GM13976 (cell line): ENCODE data around the gene RPL22L1.

Experiments used
- DNase-seq: peaks from one replicate; pipeline ENCODE4 v3.0.0; 2012; ENCODE audit warnings: low spot score
- CTCF ChIP-seq: IDR thresholded peaks from 2 replicates; pipeline ENCODE4 v1.5.1; 2012; ENCODE audit warnings: borderline replicate concordance, mild to moderate bottlenecking; ENCODE audit not compliant: insufficient read depth; ENCODE audit errors: extremely low read depth, missing control alignments, control extremely low read depth
- in situ Hi-C: fragments of 300-500 bp; cut with MboI; formaldehyde crosslinking; loops from one replicate; pipeline ENCODE4 v1.12.0; 2022; ENCODE audit warnings: low sequenced_read_pairs, mixed read lengths, inconsistent platforms; ENCODE audit not compliant: unreplicated experiment

Gene RPL22L1

GRCh38 chr3:170844377-170844776, 25.6 kb downstream of the RPL22L1 start:
- DNase-seq: no peak
- in situ Hi-C loops: no loop called here
- TF ChIP-seq CTCF: no peak

GRCh38 chr3:170840291-170840859, 29.6 kb downstream of the RPL22L1 start:
- no peak for DNase-seq
- in situ Hi-C loops: no loop called here
- TF ChIP-seq CTCF: no peak

- in situ Hi-C loops: no loop called here
- no peak for TF ChIP-seq CTCF
- no peak for DNase-seq
Observed at GRCh38 chr3:170839518-170840100, 30.4 kb downstream of the RPL22L1 start.

GRCh38 chr3:170836491-170836890, 33.5 kb downstream of the RPL22L1 start:
- no peak for DNase-seq
- in situ Hi-C loops: no loop called here
- no peak for TF ChIP-seq CTCF

GRCh38 chr3:170835336-170835735, 34.7 kb downstream of the RPL22L1 start:
- no peak for DNase-seq
- in situ Hi-C loops: no loop called here
- TF ChIP-seq CTCF: no peak

- no peak for DNase-seq
- in situ Hi-C loops: no loop called here
- no peak for TF ChIP-seq CTCF
Observed at GRCh38 chr3:170830580-170830979, 39.4 kb downstream of the RPL22L1 start.
